HG03575 (cell line): ENCODE results near the gene B3GALNT2.

Source experiments
- ATAC-seq: cut with Tn5 transposase; IDR thresholded peaks from one replicate; pipeline ENCODE4 v1.9.1; 2021; ENCODE audit not compliant: unreplicated experiment, insufficient number of reproducible peaks, low FRiP score; ENCODE audit errors: extremely low read depth

B3GALNT2 gene

GRCh38 chr1:235417086-235417697 is 87.1 kb downstream of the B3GALNT2 start:
- ATAC-seq, result no peak

GRCh38 chr1:235416662-235417049 is 87.6 kb downstream of the B3GALNT2 start:
- no peak for ATAC-seq

GRCh38 chr1:235415008-235415904 is 89.0 kb downstream of the B3GALNT2 start:
- no peak for ATAC-seq

- ATAC-seq, result no peak
Measured at GRCh38 chr1:235411489-235412486, 92.5 kb downstream of the B3GALNT2 start.

GRCh38 chr1:235410467-235410866 is 93.8 kb downstream of the B3GALNT2 start:
- ATAC-seq, result no peak

GRCh38 chr1:235409042-235409820 is 95.0 kb downstream of the B3GALNT2 start:
- ATAC-seq, result no peak

- ATAC-seq, result no peak
Measured at GRCh38 chr1:235408503-235408960, 95.7 kb downstream of the B3GALNT2 start.

- ATAC-seq, result no peak
Measured at GRCh38 chr1:235407419-235407818, 96.8 kb downstream of the B3GALNT2 start.

GRCh38 chr1:235404190-235404589 is 100.1 kb downstream of the B3GALNT2 start:
- ATAC-seq, result no peak

GRCh38 chr1:235403593-235403992 is 100.7 kb downstream of the B3GALNT2 start:
- no peak for ATAC-seq

GRCh38 chr1:235402457-235403200 is 101.6 kb downstream of the B3GALNT2 start:
- ATAC-seq, result no peak

- ATAC-seq, result no peak
Measured at GRCh38 chr1:235401251-235401650, 103.0 kb downstream of the B3GALNT2 start.
